GDM1 (cell line): ENCODE measurements around the gene HMBS.
A peak's percentile ranks its signal among the peaks of the same experiment; 100 is the strongest.

ENCODE experiments used
- DNase-seq: peaks from one replicate; lab custom pipeline; 2025; lab: John Stamatoyannopoulos, UW

The HMBS gene

GRCh38 chr11:119067371-119068222 lies 17.1 kb upstream of the HMBS start, which contains the start of gene VPS11:
Gene VPS11 (plus strand): TSS chr11:119067818. CDS start chr11:119067824, 6 bp downstream.
- DNase-seq, result peak; percentile 87

- DNase-seq, result no peak
These were observed 6.8 kb upstream of the HMBS start for GRCh38 chr11:119077839-119078238.

GRCh38 chr11:119078675-119079420 lies 5.8 kb upstream of the HMBS start:
- no peak for DNase-seq

- no peak for DNase-seq
These were observed 2.9 kb upstream of the HMBS start for GRCh38 chr11:119081682-119082260.

- no peak for DNase-seq
These were observed 761 bp downstream of the HMBS start for GRCh38 chr11:119085437-119085847.

- no peak for DNase-seq
These were observed 2.4 kb downstream of the HMBS start for GRCh38 chr11:119087123-119087522.

- no peak for DNase-seq
These were observed 3.1 kb downstream of the HMBS start for GRCh38 chr11:119087747-119088241.

GRCh38 chr11:119088406-119088805 lies 3.7 kb downstream of the HMBS start:
- DNase-seq, result no peak

- DNase-seq, result no peak
These were observed 4.6 kb downstream of the HMBS start for GRCh38 chr11:119089319-119089718.

- no peak for DNase-seq
These were observed 6.5 kb downstream of the HMBS start for GRCh38 chr11:119091178-119091577.

- no peak for DNase-seq
These were observed 7.5 kb downstream of the HMBS start for GRCh38 chr11:119091966-119092879.

- no peak for DNase-seq
These were observed 8.5 kb downstream of the HMBS start for GRCh38 chr11:119092880-119093842.

GRCh38 chr11:119093942-119094815 lies 9.5 kb downstream of the HMBS start:
- no peak for DNase-seq

GRCh38 chr11:119094816-119095065 lies 10.1 kb downstream of the HMBS start:
- DNase-seq, result no peak

- peak; percentile 99 for DNase-seq
These were observed 10.6 kb downstream of the HMBS start for GRCh38 chr11:119095066-119095880.

GRCh38 chr11:119099711-119100110 lies 15.0 kb downstream of the HMBS start:
- no peak for DNase-seq

GRCh38 chr11:119100246-119100970 lies 15.7 kb downstream of the HMBS start:
- DNase-seq, result no peak
